KMS-11 (cell line): ENCODE measurements around the gene FOXF1.

Experiments used
- H2AFZ ChIP-seq: fragments of 200-600 bp; sonication (generic); 2 replicates; pipeline ENCODE4 v1.6.1; 2016; ENCODE audit warnings: antibody characterized with exemption, mixed run types, low read depth
- H3K27ac ChIP-seq: fragments of 200-600 bp; sonication (generic); 2 replicates; pipeline ENCODE4 v1.6.1; 2016; ENCODE audit warnings: mild to moderate bottlenecking, mixed run types
- H3K27me3 ChIP-seq: fragments of 200-600 bp; sonication (generic); 2 replicates; pipeline ENCODE4 v1.6.1; 2017; ENCODE audit warnings: mild to moderate bottlenecking, low read depth, mixed run types, moderate library complexity; ENCODE audit not compliant: insufficient read depth
- H3K36me3 ChIP-seq: fragments of 200-600 bp; sonication (generic); 2 replicates; pipeline ENCODE4 v1.6.1; 2017; ENCODE audit warnings: mild to moderate bottlenecking, mixed run types; ENCODE audit not compliant: insufficient read depth
- H3K4me1 ChIP-seq: fragments of 200-600 bp; sonication (generic); 2 replicates; pipeline ENCODE4 v1.6.1; 2016; ENCODE audit warnings: mild to moderate bottlenecking, low read depth, mixed run types; ENCODE audit not compliant: poor library complexity, severe bottlenecking
- H3K4me2 ChIP-seq: fragments of 200-600 bp; sonication (generic); 2 replicates; pipeline ENCODE4 v1.7.0; 2016; ENCODE audit warnings: mild to moderate bottlenecking, mixed run types
- H3K4me3 ChIP-seq: fragments of 200-600 bp; sonication (generic); IDR thresholded peaks from 2 replicates; pipeline ENCODE4 v1.6.1; 2017; ENCODE audit warnings: low read depth, low read length, mixed read lengths; ENCODE audit not compliant: insufficient read depth
- H3K79me2 ChIP-seq: fragments of 200-600 bp; sonication (generic); 2 replicates; pipeline ENCODE4 v1.6.1; 2016; ENCODE audit warnings: low read depth, mixed run types; ENCODE audit not compliant: insufficient read depth
- H3K9ac ChIP-seq: fragments of 200-600 bp; sonication (generic); 2 replicates; pipeline ENCODE4 v1.6.1; 2016; ENCODE audit warnings: mild to moderate bottlenecking, mixed run types
- H4K20me1 ChIP-seq: fragments of 200-600 bp; sonication (generic); 2 replicates; pipeline ENCODE4 v1.6.1; 2016; ENCODE audit warnings: mild to moderate bottlenecking, mixed run types; ENCODE audit not compliant: insufficient read depth
- TF ChIP-seq, protein P1 (sequence below): fragments of 200-600 bp; sonication (generic); conservative IDR thresholded peaks from 2 replicates; pipeline ENCODE4 v1.6.1; 2017; ENCODE audit warnings: low read depth, mild to moderate bottlenecking, antibody characterized with exemption, low read length, moderate library complexity, mixed read lengths

FOXF1 gene

DNA sequence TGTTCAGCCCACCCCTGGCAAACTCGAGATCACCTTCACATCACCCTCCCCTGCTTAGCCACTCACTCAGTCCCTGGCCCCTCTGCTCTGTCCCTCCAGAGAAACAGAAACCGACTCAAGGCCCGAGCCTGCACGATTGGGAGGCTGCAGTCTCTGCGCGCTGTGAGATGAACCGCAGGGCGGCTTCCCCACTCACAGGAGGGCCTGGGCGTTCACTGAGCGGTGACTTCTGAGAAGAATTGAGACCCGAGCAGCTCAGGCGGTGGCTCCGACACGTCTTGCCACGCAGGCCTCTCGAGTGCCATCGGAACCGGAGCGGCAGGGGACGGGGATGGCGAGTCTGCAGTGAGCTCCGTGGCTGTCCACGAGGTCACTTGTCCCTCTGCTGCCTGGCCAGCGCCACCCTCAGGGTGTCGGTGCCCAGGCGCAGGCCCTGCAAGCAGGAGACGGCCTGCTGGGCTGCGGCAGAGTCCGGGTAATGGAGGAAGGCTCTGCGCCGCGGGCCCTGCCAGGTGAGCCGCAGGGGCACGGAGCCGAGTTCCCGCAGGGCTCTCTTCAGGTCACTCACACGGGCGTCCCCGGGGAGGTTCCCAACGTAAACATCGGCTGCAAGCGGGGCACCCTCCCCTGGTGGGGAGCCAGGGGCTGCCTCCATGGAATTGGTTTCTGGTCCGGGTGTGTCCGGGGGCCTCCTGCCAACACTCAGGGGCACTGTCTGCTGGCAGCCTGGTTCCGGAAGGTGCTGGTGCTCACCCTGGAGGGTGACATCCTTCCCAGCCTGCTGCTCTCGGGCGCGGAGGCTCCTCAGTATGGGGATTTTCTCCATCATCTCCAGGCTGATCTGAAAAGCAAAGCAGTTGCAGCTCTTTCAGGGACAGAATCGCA lies 21.6 kb downstream of the FOXF1 start:
- no peaks in the 10 kb centered on the region for H3K36me3 ChIP-seq
- no peaks in the 10 kb centered on the region for H3K79me2 ChIP-seq
- no peaks in the 10 kb centered on the region for H3K27me3 ChIP-seq
- no peak overlapping the region for H3K4me2 ChIP-seq
- H3K27ac ChIP-seq = no peak overlapping the region
- H4K20me1 ChIP-seq = no peaks in the 10 kb centered on the region
- H2AFZ ChIP-seq = no peak overlapping the region
- no peak overlapping the region for H3K9ac ChIP-seq
- H3K4me1 ChIP-seq = no peaks in the 10 kb centered on the region
- no peak overlapping the region for H3K4me3 ChIP-seq
- TF ChIP-seq, protein P1, sequence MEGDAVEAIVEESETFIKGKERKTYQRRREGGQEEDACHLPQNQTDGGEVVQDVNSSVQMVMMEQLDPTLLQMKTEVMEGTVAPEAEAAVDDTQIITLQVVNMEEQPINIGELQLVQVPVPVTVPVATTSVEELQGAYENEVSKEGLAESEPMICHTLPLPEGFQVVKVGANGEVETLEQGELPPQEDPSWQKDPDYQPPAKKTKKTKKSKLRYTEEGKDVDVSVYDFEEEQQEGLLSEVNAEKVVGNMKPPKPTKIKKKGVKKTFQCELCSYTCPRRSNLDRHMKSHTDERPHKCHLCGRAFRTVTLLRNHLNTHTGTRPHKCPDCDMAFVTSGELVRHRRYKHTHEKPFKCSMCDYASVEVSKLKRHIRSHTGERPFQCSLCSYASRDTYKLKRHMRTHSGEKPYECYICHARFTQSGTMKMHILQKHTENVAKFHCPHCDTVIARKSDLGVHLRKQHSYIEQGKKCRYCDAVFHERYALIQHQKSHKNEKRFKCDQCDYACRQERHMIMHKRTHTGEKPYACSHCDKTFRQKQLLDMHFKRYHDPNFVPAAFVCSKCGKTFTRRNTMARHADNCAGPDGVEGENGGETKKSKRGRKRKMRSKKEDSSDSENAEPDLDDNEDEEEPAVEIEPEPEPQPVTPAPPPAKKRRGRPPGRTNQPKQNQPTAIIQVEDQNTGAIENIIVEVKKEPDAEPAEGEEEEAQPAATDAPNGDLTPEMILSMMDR = no peak

DNA sequence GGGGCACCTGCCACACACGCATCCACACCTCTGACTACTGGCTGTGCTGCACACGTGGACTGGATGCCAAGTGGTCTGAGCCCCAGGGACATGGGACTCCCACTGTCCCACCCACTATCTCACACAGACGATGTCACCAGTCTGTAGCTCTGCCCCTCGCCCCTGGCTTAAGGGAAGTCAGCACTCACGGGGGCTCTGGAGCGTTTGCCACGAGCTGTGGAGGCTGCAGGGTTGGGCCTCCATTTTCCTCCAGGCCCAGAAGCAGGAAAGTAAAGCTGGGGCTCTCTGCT lies 22.1 kb downstream of the FOXF1 start:
- H2AFZ ChIP-seq = no peak overlapping the region
- no peaks in the 10 kb centered on the region for H3K36me3 ChIP-seq
- no peaks in the 10 kb centered on the region for H3K4me1 ChIP-seq
- no peaks in the 10 kb centered on the region for H3K79me2 ChIP-seq
- TF ChIP-seq, protein P1 = no peak
- H3K9ac ChIP-seq = no peak overlapping the region
- H3K4me3 ChIP-seq = no peak overlapping the region
- H4K20me1 ChIP-seq = no peaks in the 10 kb centered on the region
- H3K27me3 ChIP-seq = no peaks in the 10 kb centered on the region
- H3K27ac ChIP-seq = no peak overlapping the region
- H3K4me2 ChIP-seq = no peak overlapping the region

DNA sequence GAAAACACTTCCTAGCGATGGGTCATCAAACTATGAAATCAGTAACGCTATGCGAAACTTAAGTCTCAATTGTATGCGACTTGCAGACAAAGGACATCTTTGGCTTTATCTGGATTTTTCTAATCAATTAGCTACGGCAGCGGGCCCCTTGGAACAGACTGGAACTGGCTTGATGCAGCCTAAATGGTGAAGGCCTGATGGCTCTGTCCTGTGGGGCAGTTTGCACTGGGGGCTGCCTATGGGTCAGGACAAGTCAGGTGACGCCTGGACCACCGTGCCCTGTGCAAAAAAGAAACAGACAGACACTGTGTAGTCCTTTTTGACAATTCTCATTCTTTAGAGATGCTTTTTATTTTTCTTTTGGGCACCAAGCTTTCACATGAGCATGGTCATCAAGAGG lies 22.7 kb downstream of the FOXF1 start:
- no peak overlapping the region for H3K4me2 ChIP-seq
- H3K27ac ChIP-seq = no peak overlapping the region
- TF ChIP-seq, protein P1 = no peak
- H3K4me3 ChIP-seq = no peak overlapping the region
- H3K36me3 ChIP-seq = no peaks in the 10 kb centered on the region
- H4K20me1 ChIP-seq = no peaks in the 10 kb centered on the region
- no peaks in the 10 kb centered on the region for H3K4me1 ChIP-seq
- H2AFZ ChIP-seq = no peak overlapping the region
- no peaks in the 10 kb centered on the region for H3K79me2 ChIP-seq
- H3K9ac ChIP-seq = no peak overlapping the region
- no peaks in the 10 kb centered on the region for H3K27me3 ChIP-seq

DNA sequence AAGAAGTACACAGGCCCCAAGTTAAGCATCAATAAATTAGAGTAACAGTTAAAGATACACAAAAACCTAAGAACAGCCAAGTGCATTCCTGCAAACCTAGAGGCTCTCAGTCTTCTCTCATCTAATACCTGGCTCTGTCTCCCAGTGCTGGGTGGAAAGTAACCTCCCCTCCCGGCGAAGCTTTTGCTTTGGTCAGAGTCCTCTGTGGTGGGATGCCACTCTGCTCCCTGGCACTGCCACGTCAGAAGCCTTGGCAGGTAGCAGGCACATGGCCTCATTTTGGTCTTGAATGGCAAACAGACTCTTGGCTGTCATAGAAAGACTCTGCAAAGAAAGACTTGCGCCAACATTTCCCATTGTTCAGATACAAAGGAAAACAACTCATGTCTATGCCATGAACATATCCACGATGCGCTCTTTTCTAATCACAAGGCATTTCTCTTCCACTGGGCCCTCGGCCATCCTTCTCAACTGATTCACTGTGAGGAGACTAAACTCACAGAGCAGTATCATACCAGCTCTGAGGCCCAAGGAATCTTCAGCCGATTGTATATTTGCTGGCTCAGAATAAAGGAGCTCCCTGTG lies 23.5 kb downstream of the FOXF1 start:
- TF ChIP-seq, protein P1 = no peak
- H3K36me3 ChIP-seq = no peaks in the 10 kb centered on the region
- H3K4me3 ChIP-seq = no peak overlapping the region
- H3K9ac ChIP-seq = no peak overlapping the region
- no peak overlapping the region for H2AFZ ChIP-seq
- H3K4me2 ChIP-seq = no peak overlapping the region
- no peaks in the 10 kb centered on the region for H3K4me1 ChIP-seq
- no peaks in the 10 kb centered on the region for H3K27me3 ChIP-seq
- H4K20me1 ChIP-seq = no peaks in the 10 kb centered on the region
- no peak overlapping the region for H3K27ac ChIP-seq
- no peaks in the 10 kb centered on the region for H3K79me2 ChIP-seq
